Lung (tissue), 12 donors: ENCODE data around the gene RUVBL1. TPM values are rescaled to one million over a fixed set of nuclear protein-coding genes. Genes with fewer than 3 reads are reported as not detected.

Experiments
- ATAC-seq: fragments of 200-7000 bp; cut with Tn5 transposase; one replicate; pipeline ENCODE4 v1.9.1; 2020; ENCODE audit warnings: moderate number of reproducible peaks; ENCODE audit not compliant: insufficient read depth, low FRiP score
- DNase-seq, 3 donors: peaks; one replicate each; pipeline ENCODE4 v3.0.0-alpha.2; 2013 to 2017
- H3K27ac ChIP-seq, 2 donors: one replicate each; pipeline ENCODE4 v1.5.1; 2013; ENCODE audit warnings: mild to moderate bottlenecking in 2 of 2, moderate library complexity in 2 of 2, control low read depth in 1 of 2, inconsistent platforms in 1 of 2, low read depth in 1 of 2, low read length in 1 of 2
- H3K27me3 ChIP-seq, 3 donors: one replicate each; pipeline ENCODE4 v1.5.1; 2013; ENCODE audit warnings: low read length in 2 of 3; ENCODE audit not compliant: control insufficient read depth in 3 of 3, insufficient read depth in 3 of 3
- H3K36me3 ChIP-seq, 4 donors: one replicate each; pipeline ENCODE4 v1.5.1; 2013; ENCODE audit warnings: low read length in 4 of 4, mild to moderate bottlenecking in 1 of 4, moderate library complexity in 1 of 4; ENCODE audit not compliant: control insufficient read depth in 4 of 4, insufficient read depth in 4 of 4
- H3K4me1 ChIP-seq, 5 donors: one replicate each; pipeline ENCODE4 v1.5.1; 2013; ENCODE audit warnings: low read length in 5 of 5, mild to moderate bottlenecking in 2 of 5, moderate library complexity in 1 of 5; ENCODE audit not compliant: control insufficient read depth in 5 of 5, insufficient read depth in 5 of 5
- H3K4me3 ChIP-seq: one replicate; pipeline ENCODE4 v1.5.1; 2013; ENCODE audit warnings: mild to moderate bottlenecking, control low read depth, moderate library complexity
- H3K9ac ChIP-seq, 2 donors: one replicate each; pipeline ENCODE4 v1.5.1; 2013; ENCODE audit warnings: low read length in 2 of 2, control low read depth in 1 of 2; ENCODE audit not compliant: insufficient read depth in 1 of 2
- H3K9me3 ChIP-seq, 4 donors: one replicate each; pipeline ENCODE4 v1.5.1; 2013; ENCODE audit warnings: low read length in 3 of 4, mild to moderate bottlenecking in 1 of 4, moderate library complexity in 1 of 4; ENCODE audit not compliant: control insufficient read depth in 4 of 4, insufficient read depth in 3 of 4
- CTCF ChIP-seq: IDR thresholded peaks from 2 replicates; pipeline ENCODE4 v1.5.1; 2012; ENCODE audit warnings: mild to moderate bottlenecking; ENCODE audit errors: control extremely low read depth, extremely low read depth
- WGBS, 2 donors: extraction: QIAGEN DNeasy Blood & Tissue Kit; methylation state at CpG; one replicate each; pipeline ENCODE4 v1.1.7; 2013; 5-methylcytosine and 5-hydroxymethylcytosine counted together
- polyA plus RNA-seq, 2 donors: library from polyadenylated mRNA; stranded (reverse); fragments of 200-250 nt; gene quantifications; one replicate each; pipeline ENCODE4 v1.2.1, GENCODE V29; 2013
- total RNA-seq, 2 donors: library from RNA; depleted of rRNA in 1 of 2; stranded (reverse); fragments of >200 nt in 1 of 2; gene quantifications; one replicate each; pipeline ENCODE4 v1.2.1, GENCODE V29; 2014 to 2021
- donor health status: control.
- donor health status: control.
- donor health status: Bipolar disorder and iron deficiency.
- donor health status: healthy.
- donor health status: DM: yes; HTN: yes; CAD: no.

RUVBL1 gene
- total and polyA plus RNA-seq, 4 donors = 26.6 to 53.7 (median 41.7) TPM

DNA sequence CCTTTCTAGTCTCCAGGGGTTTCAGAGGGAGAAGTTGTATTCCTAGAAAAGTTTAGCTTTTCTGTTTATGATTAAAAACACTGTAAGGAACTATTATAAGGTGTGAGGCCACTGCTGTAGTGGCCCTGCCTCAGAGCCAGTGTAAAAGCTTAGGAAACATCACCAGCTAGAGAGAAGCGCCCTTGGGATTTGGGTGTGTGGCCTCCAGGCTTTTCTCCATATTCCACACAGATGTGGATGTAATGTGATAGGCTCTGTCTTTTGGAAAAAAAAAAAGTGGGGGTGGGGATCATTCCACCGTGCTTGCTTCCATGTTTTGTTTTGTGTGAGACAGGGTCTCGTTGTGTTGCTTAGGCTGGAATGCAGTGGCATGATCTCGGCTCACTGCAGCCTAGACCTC is 57.5 kb downstream of the RUVBL1 start:
- WGBS, 2 donors = 92 to 97% methylated on average over 4 of the region's 4 CpGs
- H3K4me1 ChIP-seq = no peaks in the 10 kb centered on the region
- no peak for TF ChIP-seq CTCF
- peaks cover 66 to 75% (median 71%) of the 10 kb centered on the region in 4 donors for H3K36me3 ChIP-seq
- no peaks in the 10 kb centered on the region for H3K27me3 ChIP-seq
- H3K9ac ChIP-seq = no peak overlapping the region
- H3K27ac ChIP-seq = no peak overlapping the region
- no peak for DNase-seq
- no peak overlapping the region for H3K4me3 ChIP-seq
- H3K9me3 ChIP-seq = no peaks in the 10 kb centered on the region
- no peak for ATAC-seq

- Histone ChIP-seq H3K27ac (no peak overlapping the region), H3K4me3 (no peak overlapping the region), H3K9ac (no peak overlapping the region), H3K9me3 (no peaks in the 10 kb centered on the region), H3K36me3 (peaks cover 64 to 78% (median 75%) of the 10 kb centered on the region in 4 donors), H3K27me3 (no peaks in the 10 kb centered on the region), H3K4me1 (no peaks in the 10 kb centered on the region)
- DNase-seq (no peak), ATAC-seq (no peak)
- WGBS, 2 donors = 93% methylated on average over 6 of the region's 6 CpGs
- no peak for TF ChIP-seq CTCF
Observed at GRCh38 chr3:128064962-128065361, 58.6 kb downstream of the RUVBL1 start.

DNA sequence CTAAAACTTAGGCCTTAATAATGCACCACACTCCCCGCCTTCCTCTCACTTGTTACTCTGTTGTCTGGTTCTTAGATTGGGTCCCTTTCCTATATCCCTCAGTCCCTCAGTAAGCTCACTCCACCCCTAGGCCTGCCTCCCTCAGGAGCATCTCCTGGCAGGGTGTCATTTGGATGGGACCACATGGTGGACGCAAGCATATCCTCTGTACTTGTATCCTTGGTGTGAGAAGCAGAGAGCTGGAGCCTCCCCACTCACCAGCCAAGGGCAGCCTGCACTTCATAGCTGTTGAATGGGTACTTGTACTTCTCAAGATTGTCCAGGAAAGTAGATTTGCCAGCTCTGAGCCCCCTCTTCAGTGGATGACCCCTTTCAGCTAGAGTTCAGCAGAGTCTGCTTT is 59.7 kb downstream of the RUVBL1 start:
- Histone ChIP-seq H3K9me3 (no peaks in the 10 kb centered on the region), H3K4me3 (no peak overlapping the region), H3K9ac (no peak overlapping the region), H3K4me1 (no peaks in the 10 kb centered on the region), H3K27ac (no peak overlapping the region), H3K27me3 (no peaks in the 10 kb centered on the region), H3K36me3 (peaks cover 64 to 83% (median 72%) of the 10 kb centered on the region in 4 donors)
- DNase-seq = no peak
- WGBS, 2 donors = 95 to 98% methylated on average over 2 of the region's 2 CpGs
- no peak for ATAC-seq
- TF ChIP-seq CTCF = no peak

DNA sequence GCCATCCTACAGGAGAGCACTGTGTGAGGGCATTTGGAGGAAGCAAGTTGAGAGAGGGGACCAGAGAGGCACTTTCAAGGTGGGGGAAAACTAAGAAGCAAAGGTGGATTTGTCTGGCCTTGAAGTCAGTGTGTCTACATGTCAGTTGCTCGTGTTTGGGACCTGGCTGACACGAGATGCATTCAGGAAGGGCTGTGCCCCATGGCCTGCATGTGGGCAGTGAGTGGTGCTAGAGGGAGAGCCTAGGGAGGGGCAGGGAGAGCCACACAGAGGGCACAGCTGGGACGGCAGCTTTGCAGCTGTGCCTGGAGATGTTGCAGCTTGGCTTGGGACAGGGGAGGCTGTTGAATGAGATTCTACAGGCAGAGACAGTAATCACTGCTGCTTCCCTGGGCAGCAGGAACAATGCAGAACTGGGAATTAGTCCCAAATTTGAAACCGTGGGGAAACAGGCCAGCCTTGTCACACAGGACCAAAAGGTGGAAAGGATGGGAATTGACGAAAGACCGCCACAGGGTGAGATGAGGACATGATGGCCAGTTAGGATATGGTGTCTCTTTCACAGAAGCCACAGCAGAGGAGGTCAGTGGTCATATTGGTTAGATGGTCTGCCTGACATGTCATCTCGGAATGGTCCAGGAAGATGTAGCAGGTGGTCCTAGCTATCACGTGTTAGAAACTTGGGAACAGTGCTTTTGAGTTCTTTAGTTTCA is 61.4 kb downstream of the RUVBL1 start:
- Histone ChIP-seq H3K9me3 (no peaks in the 10 kb centered on the region), H3K36me3 (peaks cover 50 to 69% (median 63%) of the 10 kb centered on the region in 4 donors), H3K9ac (no peak overlapping the region), H3K4me1 (peaks cover 0 to 2% (median 0%) of the 10 kb centered on the region in 5 donors), H3K4me3 (no peak overlapping the region), H3K27ac (no peak overlapping the region), H3K27me3 (no peaks in the 10 kb centered on the region)
- ATAC-seq (no peak), DNase-seq (no peak)
- 74 to 75% methylated on average over 8 of the region's 8 CpGs for WGBS, 2 donors
- TF ChIP-seq CTCF = no peak
